HG02798 (cell line): ENCODE measurements around the gene OPRM1.
"Not testable (repeated sequence)": the region's sequence is repeated elsewhere in the genome, so short reads cannot be mapped to it uniquely, and the experiment has no call there.

Experiments
- ATAC-seq: cut with Tn5 transposase; IDR thresholded peaks from one replicate; pipeline ENCODE4 v1.9.1; 2021; ENCODE audit warnings: mild to moderate bottlenecking; ENCODE audit not compliant: unreplicated experiment, poor library complexity

OPRM1 gene

GRCh38 chr6:154234019-154234772 is 195.2 kb downstream of the OPRM1 start:
- peak; percentile 54 for ATAC-seq

- ATAC-seq: no peak
Measured at GRCh38 chr6:154236646-154237301, 197.7 kb downstream of the OPRM1 start.

- no peak for ATAC-seq
Measured at GRCh38 chr6:154238831-154239230, 199.8 kb downstream of the OPRM1 start.

GRCh38 chr6:154239392-154239791 is 200.4 kb downstream of the OPRM1 start:
- no peak for ATAC-seq

GRCh38 chr6:154241061-154241460 is 202.0 kb downstream of the OPRM1 start:
- not testable (repeated sequence) for ATAC-seq

GRCh38 chr6:154241581-154241980 is 202.5 kb downstream of the OPRM1 start:
- ATAC-seq: no peak

- ATAC-seq: no peak
Measured at GRCh38 chr6:154242617-154243357, 203.7 kb downstream of the OPRM1 start.

- ATAC-seq: no peak
Measured at GRCh38 chr6:154243793-154244750, 205.0 kb downstream of the OPRM1 start.

GRCh38 chr6:154245506-154245905 is 206.5 kb downstream of the OPRM1 start:
- no peak for ATAC-seq

GRCh38 chr6:154246723-154247118 is 207.7 kb downstream of the OPRM1 start:
- no peak for ATAC-seq

GRCh38 chr6:154247119-154247861 is 208.2 kb downstream of the OPRM1 start:
- peak; percentile 45 for ATAC-seq

- ATAC-seq: peak; percentile 71
Measured at GRCh38 chr6:154249499-154250298, 210.7 kb downstream of the OPRM1 start.

- no peak for ATAC-seq
Measured at GRCh38 chr6:154251116-154251515, 212.1 kb downstream of the OPRM1 start.

- ATAC-seq: no peak
Measured at GRCh38 chr6:154252678-154253077, 213.6 kb downstream of the OPRM1 start.

- no peak for ATAC-seq
Measured at GRCh38 chr6:154257067-154257466, 218.0 kb downstream of the OPRM1 start.

- peak; percentile 76 for ATAC-seq
Measured at GRCh38 chr6:154258064-154258757, 219.2 kb downstream of the OPRM1 start.

- peak; percentile 33 for ATAC-seq
Measured at GRCh38 chr6:154261688-154262397, 222.8 kb downstream of the OPRM1 start.
